ENCODE data around the gene NAP1L4. TPM values are rescaled to one million over a fixed set of nuclear protein-coding genes. Genes with fewer than 3 reads are reported as not detected.

NAP1L4 gene
- total RNA-seq, 1 experiment from 2014 or later: 274 TPM

DNA sequence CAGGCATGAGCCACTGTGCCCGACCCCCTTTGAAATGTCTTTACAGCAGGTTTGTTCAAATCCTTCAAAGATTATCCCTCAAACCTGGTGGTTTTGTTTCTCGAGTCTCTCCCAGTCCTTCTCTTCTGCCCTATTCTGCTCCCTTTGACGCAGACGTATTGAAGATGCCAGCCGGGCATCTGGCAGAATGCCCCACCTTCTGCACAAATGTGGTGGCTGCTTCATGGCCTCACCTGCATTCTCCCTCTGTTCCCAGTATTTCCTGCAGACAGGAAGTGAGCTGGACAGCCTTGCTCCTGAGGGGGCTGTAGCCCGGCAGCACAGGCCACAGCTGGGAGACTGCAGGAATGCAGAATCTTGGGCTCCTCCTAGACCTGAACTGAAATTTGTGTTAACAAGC is 4.8 kb upstream of the NAP1L4 start:
- Histone ChIP-seq H3K27ac (ENCODE audit: low read length) (peak overlapping the region; percentile 19; the same call in 1 of the 2 replicates), H3K4me3 (ENCODE audit: low read depth in 2 of 2, low read length in 2 of 2) (no peak overlapping the region), H3K4me1 (ENCODE audit: control insufficient read depth, insufficient read depth, low read length) (peaks cover 44% of the 10 kb centered on the region), H3K9me3 (ENCODE audit: control insufficient read depth, insufficient read depth, low read depth, low read length) (no peaks in the 10 kb centered on the region), H3K27me3 (ENCODE audit: control insufficient read depth, insufficient read depth, low read length) (no peaks in the 10 kb centered on the region), H3K36me3 (ENCODE audit: control insufficient read depth, insufficient read depth, low read length) (peaks cover 11% of the 10 kb centered on the region; the same call in 1 of the 2 replicates)
- ChIA-PET POLR2A (no interaction called here), CTCF (no interaction called here)
- no peak for TF ChIP-seq SIN3A (IDR thresholded peaks at IDR 0.05; ENCODE audit: borderline replicate concordance, insufficient read depth, low read depth, low read length)
- in situ Hi-C loops (cut with HindIII; ENCODE audit: low pct_unique_long_range_greater_than_20kb, low sequenced_read_pairs) (no loop called here), intact Hi-C loops (cut with micrococcal nuclease; ENCODE audit: unreplicated experiment) (no loop called here)
- DNase-seq (ENCODE audit: low read depth, low spot score) (no peak), ATAC-seq (no peak)
- no TSS peak for BruUV-seq (replicated peaks)

DNA sequence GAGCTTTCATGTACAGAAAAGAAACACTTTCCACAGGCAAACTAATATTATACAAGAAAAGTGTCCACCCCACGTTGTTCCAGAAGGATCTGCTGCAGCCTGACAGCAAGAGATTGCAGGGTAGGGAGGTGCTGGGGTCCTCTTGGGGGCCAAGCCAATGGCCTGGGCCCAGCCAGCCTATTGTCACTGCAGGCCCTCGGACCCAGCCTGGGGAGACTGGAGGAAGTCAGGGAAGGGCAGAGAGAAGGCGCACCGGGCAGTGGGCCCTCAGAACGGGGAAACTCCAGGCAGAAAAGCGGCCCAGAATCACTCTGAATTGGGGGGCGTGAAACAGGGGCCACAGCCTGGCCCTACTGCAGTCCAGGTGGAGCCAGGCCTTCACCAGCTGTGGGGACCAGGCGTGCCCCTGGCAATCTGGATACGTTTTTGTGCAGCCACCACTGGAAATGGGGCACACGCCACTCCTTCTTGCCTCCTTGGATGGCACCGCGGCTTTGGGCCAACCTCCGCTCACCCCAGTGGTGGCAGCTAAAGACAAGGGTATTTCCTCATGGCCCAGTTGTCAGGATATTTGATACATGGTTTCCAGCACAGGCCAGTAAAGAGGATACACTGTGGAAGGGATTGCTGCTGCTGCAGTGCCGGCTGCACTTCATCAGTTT is 3.9 kb upstream of the NAP1L4 start:
- in situ Hi-C loops (cut with HindIII; ENCODE audit: low pct_unique_long_range_greater_than_20kb, low sequenced_read_pairs): no loop called here
- no TSS peak for BruUV-seq (replicated peaks)
- CTCF ChIA-PET: no interaction called here
- DNase-seq (ENCODE audit: low read depth, low spot score): no peak
- intact Hi-C loops (cut with micrococcal nuclease; ENCODE audit: unreplicated experiment): no loop called here
- POLR2A ChIA-PET: interaction anchor here (0.5 kb wide), 1 partner anchor 10 kb away, joined by 10 read pairs; no protein-coding TSS in a partner anchor
- H3K4me1 ChIP-seq (ENCODE audit: control insufficient read depth, insufficient read depth, low read length): peaks cover 35% of the 10 kb centered on the region
- no peaks in the 10 kb centered on the region for H3K27me3 ChIP-seq (ENCODE audit: control insufficient read depth, insufficient read depth, low read length)
- no peak for ATAC-seq
- no peak overlapping the region for H3K4me3 ChIP-seq (ENCODE audit: low read depth in 2 of 2, low read length in 2 of 2)
- no peak overlapping the region for H3K27ac ChIP-seq (ENCODE audit: low read length)
- H3K36me3 ChIP-seq (ENCODE audit: control insufficient read depth, insufficient read depth, low read length): peaks cover 6% of the 10 kb centered on the region; the same call in 1 of the 2 replicates
- no peaks in the 10 kb centered on the region for H3K9me3 ChIP-seq (ENCODE audit: control insufficient read depth, insufficient read depth, low read depth, low read length)
- TF ChIP-seq SIN3A (IDR thresholded peaks at IDR 0.05; ENCODE audit: borderline replicate concordance, insufficient read depth, low read depth, low read length): no peak
- TF ChIP-seq, protein P1, sequence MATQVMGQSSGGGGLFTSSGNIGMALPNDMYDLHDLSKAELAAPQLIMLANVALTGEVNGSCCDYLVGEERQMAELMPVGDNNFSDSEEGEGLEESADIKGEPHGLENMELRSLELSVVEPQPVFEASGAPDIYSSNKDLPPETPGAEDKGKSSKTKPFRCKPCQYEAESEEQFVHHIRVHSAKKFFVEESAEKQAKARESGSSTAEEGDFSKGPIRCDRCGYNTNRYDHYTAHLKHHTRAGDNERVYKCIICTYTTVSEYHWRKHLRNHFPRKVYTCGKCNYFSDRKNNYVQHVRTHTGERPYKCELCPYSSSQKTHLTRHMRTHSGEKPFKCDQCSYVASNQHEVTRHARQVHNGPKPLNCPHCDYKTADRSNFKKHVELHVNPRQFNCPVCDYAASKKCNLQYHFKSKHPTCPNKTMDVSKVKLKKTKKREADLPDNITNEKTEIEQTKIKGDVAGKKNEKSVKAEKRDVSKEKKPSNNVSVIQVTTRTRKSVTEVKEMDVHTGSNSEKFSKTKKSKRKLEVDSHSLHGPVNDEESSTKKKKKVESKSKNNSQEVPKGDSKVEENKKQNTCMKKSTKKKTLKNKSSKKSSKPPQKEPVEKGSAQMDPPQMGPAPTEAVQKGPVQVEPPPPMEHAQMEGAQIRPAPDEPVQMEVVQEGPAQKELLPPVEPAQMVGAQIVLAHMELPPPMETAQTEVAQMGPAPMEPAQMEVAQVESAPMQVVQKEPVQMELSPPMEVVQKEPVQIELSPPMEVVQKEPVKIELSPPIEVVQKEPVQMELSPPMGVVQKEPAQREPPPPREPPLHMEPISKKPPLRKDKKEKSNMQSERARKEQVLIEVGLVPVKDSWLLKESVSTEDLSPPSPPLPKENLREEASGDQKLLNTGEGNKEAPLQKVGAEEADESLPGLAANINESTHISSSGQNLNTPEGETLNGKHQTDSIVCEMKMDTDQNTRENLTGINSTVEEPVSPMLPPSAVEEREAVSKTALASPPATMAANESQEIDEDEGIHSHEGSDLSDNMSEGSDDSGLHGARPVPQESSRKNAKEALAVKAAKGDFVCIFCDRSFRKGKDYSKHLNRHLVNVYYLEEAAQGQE (IDR thresholded peaks at IDR 0.05; ENCODE audit: insufficient read depth in 1 of 2, low read depth in 2 of 2, low read length in 1 of 2): no peak
- TF ChIP-seq, protein P2, sequence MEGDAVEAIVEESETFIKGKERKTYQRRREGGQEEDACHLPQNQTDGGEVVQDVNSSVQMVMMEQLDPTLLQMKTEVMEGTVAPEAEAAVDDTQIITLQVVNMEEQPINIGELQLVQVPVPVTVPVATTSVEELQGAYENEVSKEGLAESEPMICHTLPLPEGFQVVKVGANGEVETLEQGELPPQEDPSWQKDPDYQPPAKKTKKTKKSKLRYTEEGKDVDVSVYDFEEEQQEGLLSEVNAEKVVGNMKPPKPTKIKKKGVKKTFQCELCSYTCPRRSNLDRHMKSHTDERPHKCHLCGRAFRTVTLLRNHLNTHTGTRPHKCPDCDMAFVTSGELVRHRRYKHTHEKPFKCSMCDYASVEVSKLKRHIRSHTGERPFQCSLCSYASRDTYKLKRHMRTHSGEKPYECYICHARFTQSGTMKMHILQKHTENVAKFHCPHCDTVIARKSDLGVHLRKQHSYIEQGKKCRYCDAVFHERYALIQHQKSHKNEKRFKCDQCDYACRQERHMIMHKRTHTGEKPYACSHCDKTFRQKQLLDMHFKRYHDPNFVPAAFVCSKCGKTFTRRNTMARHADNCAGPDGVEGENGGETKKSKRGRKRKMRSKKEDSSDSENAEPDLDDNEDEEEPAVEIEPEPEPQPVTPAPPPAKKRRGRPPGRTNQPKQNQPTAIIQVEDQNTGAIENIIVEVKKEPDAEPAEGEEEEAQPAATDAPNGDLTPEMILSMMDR (IDR thresholded peaks at IDR 0.05): no peak
- TF ChIP-seq POLR2AphosphoS5 (IDR thresholded peaks at IDR 0.05; ENCODE audit: low read depth, low read length): no peak

DNA sequence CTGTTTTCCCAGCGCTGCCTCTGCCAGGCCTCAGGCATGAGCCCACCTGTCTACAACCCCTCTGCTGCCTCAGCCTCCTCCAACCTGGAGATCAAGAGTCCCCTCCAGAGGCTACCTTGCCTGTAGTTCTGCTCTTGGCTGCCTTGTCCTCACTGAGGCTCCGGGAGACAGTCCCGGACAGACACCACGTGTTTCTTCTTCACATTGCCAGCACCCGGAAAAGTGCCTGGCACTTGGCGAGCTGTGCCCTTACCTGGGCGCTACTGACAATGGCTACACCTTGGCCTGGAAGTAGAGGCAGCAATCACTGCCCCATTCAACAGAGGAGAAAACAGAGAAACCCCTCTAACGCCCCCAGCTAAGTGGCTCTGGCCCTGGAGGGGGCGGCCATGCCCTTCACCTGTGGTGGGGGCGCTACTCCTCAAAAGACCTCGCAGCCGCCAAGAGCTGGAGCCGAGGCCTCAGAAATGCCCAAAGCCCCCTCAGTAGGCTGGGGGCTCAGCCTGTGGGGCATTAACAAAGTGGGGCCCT is 3.0 kb upstream of the NAP1L4 start:
- Histone ChIP-seq H3K4me3 (ENCODE audit: low read depth in 2 of 2, low read length in 2 of 2) (no peak overlapping the region), H3K27me3 (ENCODE audit: control insufficient read depth, insufficient read depth, low read length) (no peaks in the 10 kb centered on the region), H3K4me1 (ENCODE audit: control insufficient read depth, insufficient read depth, low read length) (peaks cover 28% of the 10 kb centered on the region), H3K36me3 (ENCODE audit: control insufficient read depth, insufficient read depth, low read length) (peaks cover 4% of the 10 kb centered on the region; the same call in 1 of the 2 replicates), H3K27ac (ENCODE audit: low read length) (peak overlapping the region; percentile 32; the same call in 1 of the 2 replicates), H3K9me3 (ENCODE audit: control insufficient read depth, insufficient read depth, low read depth, low read length) (no peaks in the 10 kb centered on the region)
- ChIA-PET CTCF (no interaction called here), POLR2A (no interaction called here)
- TF ChIP-seq SIN3A (IDR thresholded peaks at IDR 0.05; ENCODE audit: borderline replicate concordance, insufficient read depth, low read depth, low read length): no peak
- no TSS peak for BruUV-seq (replicated peaks)
- ATAC-seq: no peak
- in situ Hi-C loops (cut with HindIII; ENCODE audit: low pct_unique_long_range_greater_than_20kb, low sequenced_read_pairs) (no loop called here), intact Hi-C loops (cut with micrococcal nuclease; ENCODE audit: unreplicated experiment) (no loop called here)
- DNase-seq (ENCODE audit: low read depth, low spot score): no peak

Measured in Panc1 (cell line).